ENCODE results near the gene LRRC63.
A peak's percentile ranks its signal among the peaks of the same experiment; 100 is the strongest.
"Not testable (repeated sequence)": the region's sequence is repeated elsewhere in the genome, so short reads cannot be mapped to it uniquely, and the experiment has no call there.

The LRRC63 gene

GRCh38 chr13:46210362-46211083, 1.2 kb upstream of the LRRC63 start:
- no peak overlapping the region for H3K4me3 ChIP-seq (ENCODE audit: low read length)
- DNase-seq (ENCODE audit: low read depth) = no peak

GRCh38 chr13:46211116-46211482, 629 bp upstream of the LRRC63 start:
- H3K4me3 ChIP-seq (ENCODE audit: low read length) = peak overlapping the region; percentile 69
- TF ChIP-seq, protein P1, sequence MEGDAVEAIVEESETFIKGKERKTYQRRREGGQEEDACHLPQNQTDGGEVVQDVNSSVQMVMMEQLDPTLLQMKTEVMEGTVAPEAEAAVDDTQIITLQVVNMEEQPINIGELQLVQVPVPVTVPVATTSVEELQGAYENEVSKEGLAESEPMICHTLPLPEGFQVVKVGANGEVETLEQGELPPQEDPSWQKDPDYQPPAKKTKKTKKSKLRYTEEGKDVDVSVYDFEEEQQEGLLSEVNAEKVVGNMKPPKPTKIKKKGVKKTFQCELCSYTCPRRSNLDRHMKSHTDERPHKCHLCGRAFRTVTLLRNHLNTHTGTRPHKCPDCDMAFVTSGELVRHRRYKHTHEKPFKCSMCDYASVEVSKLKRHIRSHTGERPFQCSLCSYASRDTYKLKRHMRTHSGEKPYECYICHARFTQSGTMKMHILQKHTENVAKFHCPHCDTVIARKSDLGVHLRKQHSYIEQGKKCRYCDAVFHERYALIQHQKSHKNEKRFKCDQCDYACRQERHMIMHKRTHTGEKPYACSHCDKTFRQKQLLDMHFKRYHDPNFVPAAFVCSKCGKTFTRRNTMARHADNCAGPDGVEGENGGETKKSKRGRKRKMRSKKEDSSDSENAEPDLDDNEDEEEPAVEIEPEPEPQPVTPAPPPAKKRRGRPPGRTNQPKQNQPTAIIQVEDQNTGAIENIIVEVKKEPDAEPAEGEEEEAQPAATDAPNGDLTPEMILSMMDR (conservative IDR thresholded peaks at IDR 0.05; ENCODE audit: low read depth, low read length) = no peak
- DNase-seq (ENCODE audit: low read depth) = no peak

More at GRCh38 chr13:46210362-46211083, 1.2 kb upstream of the LRRC63 start:
- TF ChIP-seq, protein P1 (conservative IDR thresholded peaks at IDR 0.05; ENCODE audit: low read depth, low read length) = no peak

DNA sequence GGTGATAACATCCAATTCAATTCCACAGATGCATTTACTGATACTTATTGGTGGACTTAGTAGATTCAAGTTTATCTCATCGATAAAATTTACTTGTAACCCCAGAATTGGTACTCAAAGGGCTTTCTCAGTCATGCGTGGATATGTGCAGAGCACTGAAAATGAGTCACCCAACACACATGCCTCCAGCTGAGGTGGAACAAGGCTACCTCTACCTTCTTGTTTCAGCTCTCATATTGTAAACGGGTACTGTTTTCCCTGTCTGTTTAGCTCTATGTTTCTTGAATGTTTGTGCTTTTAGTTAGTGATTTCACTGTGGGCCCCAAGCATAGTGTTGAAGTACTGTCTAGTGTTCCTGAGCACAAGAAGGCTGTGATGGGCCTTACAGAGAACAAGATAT, 1.5 kb downstream of the LRRC63 start:
- no peak overlapping the region for H3K4me3 ChIP-seq (ENCODE audit: low read length)
- TF ChIP-seq, protein P1 (conservative IDR thresholded peaks at IDR 0.05; ENCODE audit: low read depth, low read length) = no peak
- DNase-seq (ENCODE audit: low read depth) = no peak

GRCh38 chr13:46214741-46215140, 3.0 kb downstream of the LRRC63 start:
- not testable (repeated sequence) for H3K4me3 ChIP-seq (ENCODE audit: low read length); DNase-seq (ENCODE audit: low read depth)

DNA sequence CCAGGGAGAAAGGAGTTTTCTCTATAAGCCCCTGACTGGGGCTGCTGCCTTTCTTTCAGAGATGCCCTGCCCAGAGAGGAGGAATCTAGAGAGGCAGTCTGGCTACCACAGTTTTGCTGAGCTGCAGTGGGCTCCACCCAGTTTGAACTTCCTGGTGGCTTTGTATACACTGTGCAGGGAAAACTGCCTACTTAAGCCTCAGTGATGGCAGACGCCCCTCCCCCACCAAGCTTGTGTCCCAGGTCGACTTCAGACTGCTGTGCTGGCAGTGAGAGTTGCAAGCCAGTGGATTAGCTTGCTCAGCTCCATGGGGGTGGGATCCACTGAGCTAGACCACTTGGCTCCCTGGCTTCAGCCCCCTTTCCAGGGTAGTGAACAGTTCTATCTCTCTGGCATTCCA, 8.5 kb downstream of the LRRC63 start:
- peak; percentile 38 for DNase-seq (ENCODE audit: low read depth)
- not testable (repeated sequence) for H3K4me3 ChIP-seq (ENCODE audit: low read length)

GRCh38 chr13:46229251-46229650, 17.5 kb downstream of the LRRC63 start:
- TF ChIP-seq, protein P1 (conservative IDR thresholded peaks at IDR 0.05; ENCODE audit: low read depth, low read length) = no peak
- no peak for DNase-seq (ENCODE audit: low read depth)

GRCh38 chr13:46232281-46232680, 20.6 kb downstream of the LRRC63 start:
- no peak overlapping the region for H3K4me3 ChIP-seq (ENCODE audit: low read length)
- TF ChIP-seq, protein P1 (conservative IDR thresholded peaks at IDR 0.05; ENCODE audit: low read depth, low read length) = no peak
- DNase-seq (ENCODE audit: low read depth) = no peak

More at GRCh38 chr13:46229251-46229650, 17.5 kb downstream of the LRRC63 start:
- no peak overlapping the region for H3K4me3 ChIP-seq (ENCODE audit: low read length)

DNA sequence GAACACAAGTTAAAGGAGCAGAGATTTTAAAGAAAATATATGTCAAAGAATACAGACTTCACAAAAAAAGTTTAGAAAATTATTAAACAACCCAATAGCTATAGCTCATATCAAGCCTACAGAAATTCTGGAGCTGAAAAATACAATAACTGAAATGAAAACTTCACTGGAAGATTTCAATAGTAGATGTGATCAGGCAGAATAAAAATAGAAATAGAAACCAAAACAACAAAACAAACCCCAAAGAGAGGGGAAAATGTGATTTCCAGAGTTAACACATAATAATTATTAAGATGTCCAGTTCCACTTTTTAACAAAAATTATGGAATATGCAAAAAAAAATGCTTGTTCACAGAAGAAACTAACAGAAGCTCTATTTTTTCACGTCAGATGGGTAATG, 23.6 kb downstream of the LRRC63 start:
- H3K4me3 ChIP-seq (ENCODE audit: low read length) = no peak overlapping the region
- TF ChIP-seq, protein P1 (conservative IDR thresholded peaks at IDR 0.05; ENCODE audit: low read depth, low read length) = no peak
- DNase-seq (ENCODE audit: low read depth) = no peak

All from retinal pigment epithelial cell (primary cell).